ENCODE measurements around the gene CR2.
"Not testable (repeated sequence)": the region's sequence is repeated elsewhere in the genome, so short reads cannot be mapped to it uniquely, and the experiment has no call there.

CR2 gene

DNA sequence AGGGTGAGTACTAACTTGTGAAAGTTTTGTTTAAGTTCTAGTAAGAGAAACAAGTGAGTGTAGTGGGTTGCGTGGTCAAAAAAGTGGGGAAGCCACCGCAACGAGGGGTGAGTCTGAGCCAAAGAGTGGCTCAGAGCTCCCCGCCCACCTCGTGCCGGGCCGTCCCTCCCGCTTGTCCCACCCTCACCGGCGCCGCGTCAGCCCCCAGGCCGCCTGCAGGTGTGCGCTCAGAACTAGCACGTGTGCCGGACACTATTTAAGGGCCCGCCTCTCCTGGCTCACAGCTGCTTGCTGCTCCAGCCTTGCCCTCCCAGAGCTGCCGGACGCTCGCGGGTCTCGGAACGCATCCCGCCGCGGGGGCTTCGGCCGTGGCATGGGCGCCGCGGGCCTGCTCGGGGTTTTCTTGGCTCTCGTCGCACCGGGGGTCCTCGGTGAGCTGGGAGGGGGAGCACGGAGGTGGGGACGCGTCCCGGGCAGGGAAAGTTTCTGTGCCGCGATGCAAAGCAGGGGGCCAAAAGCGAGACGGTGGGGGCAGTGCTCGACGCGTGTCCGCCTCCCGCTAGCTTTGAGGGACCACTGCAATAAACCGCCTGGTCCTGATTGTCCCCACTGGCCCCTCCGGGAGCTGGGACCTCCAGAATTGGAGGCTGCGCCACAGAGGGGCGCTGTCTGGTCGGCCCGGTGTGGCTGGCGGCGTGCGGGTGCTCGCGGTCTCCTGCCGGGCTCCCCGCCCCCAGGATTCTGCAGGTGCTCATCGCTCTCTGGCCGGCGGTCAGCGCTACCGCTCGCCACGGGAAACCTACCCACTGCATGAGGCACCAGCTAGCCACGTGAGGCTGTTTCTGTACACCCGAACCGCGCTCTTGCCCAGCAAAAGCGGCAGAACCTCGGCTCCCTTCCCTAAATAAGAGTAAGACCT, at the start of gene CR2:
TSS of gene CR2 (plus strand) at position 283 of the 919 bp plus-strand sequence. CDS start at position 374, 91 bp downstream.
- DNase-seq (ENCODE audit: low spot score), result peak; percentile 15

DNA sequence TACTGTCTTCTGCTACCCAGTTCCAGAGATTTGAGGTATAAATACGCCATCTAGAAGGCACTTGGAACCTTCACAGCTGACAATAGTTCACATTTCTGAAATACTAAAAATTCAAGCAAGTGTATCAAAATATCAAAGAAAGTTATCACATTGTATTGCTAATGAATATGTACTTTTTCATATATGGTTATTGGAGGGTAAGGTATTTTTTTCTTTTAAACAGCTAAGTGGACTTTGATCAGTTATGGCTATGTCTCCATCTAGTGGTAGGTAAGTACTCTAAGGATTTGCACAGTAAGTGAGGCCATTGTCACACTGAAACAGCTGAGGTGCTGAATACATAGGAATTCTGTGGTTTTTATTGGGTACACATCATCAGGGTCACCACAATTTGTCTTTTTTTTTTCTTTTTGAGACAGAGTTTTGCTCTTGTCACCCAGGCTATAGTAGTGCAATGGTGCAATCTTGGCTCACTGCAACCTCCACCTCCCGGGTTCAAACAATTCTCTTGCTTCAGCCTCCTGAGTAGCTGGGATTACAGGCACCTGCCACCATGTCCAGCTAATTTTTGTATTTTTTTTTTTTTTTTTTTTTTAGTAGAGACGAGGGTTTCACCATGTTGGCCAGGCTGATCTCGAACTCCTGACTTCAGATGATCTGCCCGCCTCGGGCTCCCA, 49.1 kb upstream of the CR2 start:
- DNase-seq (ENCODE audit: low spot score), result peak; percentile 48

- DNase-seq (ENCODE audit: low spot score), result no peak
Measured at GRCh38 chr1:207405814-207406213, 48.3 kb upstream of the CR2 start.

DNA sequence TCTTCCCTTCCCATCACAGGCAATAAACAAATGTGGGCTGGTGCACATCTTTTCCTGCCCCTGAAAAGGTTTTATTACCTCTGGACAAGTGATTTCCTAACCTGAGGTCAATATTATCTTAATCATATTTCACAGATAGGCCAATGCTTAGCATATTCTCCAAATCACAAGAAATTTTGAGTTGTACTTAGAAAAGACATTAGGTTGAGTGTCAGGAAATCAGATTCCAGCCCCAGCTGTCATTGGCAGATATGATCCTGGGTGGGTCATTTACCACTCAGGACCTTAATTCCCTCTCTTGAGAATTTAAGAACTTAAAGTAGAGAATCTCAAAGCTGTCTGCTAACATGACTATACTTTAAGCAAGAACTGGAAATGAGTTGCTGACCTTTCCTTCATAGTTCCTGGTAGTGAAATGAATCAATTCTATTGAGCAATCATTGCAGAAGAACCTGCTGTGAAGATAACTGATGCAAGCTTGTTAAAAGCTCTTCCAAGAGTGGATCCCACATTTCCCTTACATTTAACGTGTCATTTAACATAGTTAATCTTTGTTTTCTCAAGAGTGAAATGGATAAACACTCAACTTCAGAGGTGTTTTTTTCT, 46.4 kb upstream of the CR2 start:
- no peak for DNase-seq (ENCODE audit: low spot score)

- no peak for DNase-seq (ENCODE audit: low spot score)
Measured at GRCh38 chr1:207412845-207413244, 41.3 kb upstream of the CR2 start.

DNA sequence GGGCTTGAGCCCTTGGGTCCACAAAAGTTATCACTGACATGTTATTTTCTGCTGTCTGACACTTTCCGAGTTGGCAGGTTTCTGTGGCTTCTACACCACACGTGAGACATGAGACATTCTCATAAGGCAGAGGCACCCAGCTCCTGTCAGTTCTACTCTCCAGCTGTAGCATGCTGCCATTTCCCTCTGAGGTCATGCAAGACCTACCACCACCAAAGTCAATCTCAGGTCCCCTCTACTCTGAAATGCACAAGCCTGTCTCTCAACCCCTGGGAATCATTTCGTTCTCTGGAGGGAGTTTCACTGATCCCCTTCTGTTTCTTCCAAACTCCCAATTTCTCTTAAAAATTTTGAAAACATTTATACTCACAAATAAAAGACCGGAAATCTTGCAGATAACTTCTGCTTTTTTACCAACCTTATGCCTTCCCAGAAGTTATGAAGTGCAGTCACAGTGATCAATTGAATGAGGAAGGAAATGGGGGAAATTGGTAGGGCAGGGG, 39.5 kb upstream of the CR2 start:
- no peak for DNase-seq (ENCODE audit: low spot score)

- DNase-seq (ENCODE audit: low spot score), result no peak
Measured at GRCh38 chr1:207417076-207417475, 37.1 kb upstream of the CR2 start.

DNA sequence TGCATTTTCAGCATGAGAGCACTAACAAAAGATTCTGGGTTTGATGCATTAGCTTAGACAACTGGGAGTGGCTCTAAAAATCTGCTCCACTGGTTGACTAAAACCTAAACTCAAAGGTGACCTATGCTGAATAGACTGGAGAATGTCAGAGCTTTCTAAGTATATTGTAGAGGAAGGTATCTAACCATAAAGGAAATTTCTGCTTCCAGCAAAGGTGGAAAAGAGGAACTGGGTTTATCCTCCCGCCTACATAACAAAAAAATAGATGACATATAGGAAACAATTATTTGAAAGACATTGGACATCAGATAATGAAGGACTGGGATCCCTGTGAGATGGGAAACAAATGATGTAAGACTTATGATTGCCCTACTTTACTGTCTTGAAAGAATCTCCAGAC, 35.8 kb upstream of the CR2 start:
- no peak for DNase-seq (ENCODE audit: low spot score)

- no peak for DNase-seq (ENCODE audit: low spot score)
Measured at GRCh38 chr1:207420109-207420508, 34.0 kb upstream of the CR2 start.

DNA sequence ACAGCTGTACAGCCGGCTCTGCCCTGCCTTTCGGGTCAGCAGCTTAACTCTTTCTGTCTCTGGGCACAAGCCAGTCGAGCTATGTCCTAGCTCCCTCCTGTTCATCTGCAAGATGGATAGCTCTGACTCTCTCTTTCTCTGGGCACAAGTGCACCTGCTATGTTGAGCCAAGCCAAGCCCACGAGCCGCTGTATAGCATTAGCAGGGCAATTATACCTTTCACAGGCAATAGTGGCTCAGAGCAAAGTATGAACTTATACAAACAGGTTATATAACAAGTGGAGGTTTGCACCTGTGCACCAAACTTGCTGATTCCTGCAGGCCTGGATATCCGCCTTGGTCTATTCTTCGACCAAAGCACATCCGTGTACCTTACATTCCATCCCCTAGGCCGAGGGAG, 33.0 kb upstream of the CR2 start:
- DNase-seq (ENCODE audit: low spot score), result no peak

DNA sequence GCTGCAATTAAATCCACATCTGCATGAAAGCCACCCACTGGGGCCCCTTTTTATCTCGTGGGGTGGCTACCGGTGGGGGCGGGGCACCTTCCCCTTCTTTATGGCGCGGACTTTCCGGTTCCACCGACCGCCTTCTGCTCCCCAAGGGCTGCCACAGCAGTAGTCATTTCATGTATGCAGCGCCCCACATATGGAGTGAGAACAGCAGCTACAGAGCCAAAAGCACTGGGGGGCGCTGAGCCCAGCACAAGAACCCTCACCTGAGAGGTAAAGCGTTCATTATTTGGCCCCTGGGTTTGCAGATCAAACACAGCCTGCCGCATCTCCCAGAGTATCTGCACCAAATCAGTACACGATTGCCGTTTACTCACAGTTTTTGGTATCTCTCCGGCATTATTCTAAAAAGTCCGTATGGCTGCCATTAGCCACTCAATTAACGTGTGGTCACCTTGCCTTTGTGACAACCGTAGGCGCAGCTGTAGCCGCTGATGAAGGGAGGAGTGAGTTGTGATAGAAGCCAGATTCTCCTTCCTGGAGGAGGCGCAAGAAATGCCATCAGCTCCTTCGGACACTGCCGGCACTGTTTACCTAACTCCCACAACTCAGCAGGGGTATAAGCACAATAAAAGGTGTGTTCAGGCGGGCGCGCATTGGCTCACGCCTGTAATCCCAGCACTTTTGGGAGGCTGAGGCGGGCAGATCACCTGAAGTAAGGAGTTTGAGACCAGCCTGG, 30.4 kb upstream of the CR2 start:
- no peak for DNase-seq (ENCODE audit: low spot score)

- DNase-seq (ENCODE audit: low spot score), result no peak
Measured at GRCh38 chr1:207424570-207425131, 29.5 kb upstream of the CR2 start.

DNA sequence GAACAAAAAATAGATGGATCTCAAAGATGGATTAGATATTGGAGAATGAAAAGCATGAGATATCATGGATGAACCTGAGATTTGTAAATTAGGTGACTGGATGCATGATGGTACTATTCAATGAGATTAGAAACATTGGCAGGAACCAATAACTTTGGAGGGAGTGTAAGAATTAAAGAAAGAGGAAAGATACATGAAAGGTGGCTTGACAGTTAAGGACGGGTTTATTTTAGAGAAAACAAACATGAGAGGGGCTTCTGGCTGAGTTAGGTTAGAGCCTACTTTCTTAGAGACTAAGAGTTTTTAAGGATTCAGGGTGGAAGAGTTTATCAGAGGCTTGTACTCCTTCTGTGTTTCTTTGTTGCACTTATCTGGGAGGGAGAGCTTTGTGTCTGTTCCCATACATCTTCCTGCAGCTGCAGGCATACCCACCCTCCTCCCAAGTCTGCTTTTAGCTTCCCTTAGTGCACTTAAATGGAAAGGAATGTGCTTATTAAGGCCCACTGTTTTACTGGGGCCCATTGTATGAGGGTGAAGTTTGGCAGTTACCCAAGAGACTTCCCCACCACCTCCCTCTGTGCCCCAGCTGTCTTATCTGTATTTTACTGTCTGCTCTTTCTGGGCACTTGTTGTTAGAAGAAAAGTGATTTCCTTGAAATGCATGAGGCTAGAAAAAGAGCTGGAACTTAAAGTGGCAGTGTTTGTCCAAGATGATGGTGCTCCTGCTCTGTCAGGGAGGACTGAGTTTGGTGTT, 26.1 kb upstream of the CR2 start:
- DNase-seq (ENCODE audit: low spot score), result no peak

- DNase-seq (ENCODE audit: low spot score), result no peak
Measured at GRCh38 chr1:207428783-207429182, 25.3 kb upstream of the CR2 start.

- no peak for DNase-seq (ENCODE audit: low spot score)
Measured at GRCh38 chr1:207429963-207430362, 24.2 kb upstream of the CR2 start.

GRCh38 chr1:207430602-207431001, 23.5 kb upstream of the CR2 start:
- DNase-seq (ENCODE audit: low spot score), result no peak

DNA sequence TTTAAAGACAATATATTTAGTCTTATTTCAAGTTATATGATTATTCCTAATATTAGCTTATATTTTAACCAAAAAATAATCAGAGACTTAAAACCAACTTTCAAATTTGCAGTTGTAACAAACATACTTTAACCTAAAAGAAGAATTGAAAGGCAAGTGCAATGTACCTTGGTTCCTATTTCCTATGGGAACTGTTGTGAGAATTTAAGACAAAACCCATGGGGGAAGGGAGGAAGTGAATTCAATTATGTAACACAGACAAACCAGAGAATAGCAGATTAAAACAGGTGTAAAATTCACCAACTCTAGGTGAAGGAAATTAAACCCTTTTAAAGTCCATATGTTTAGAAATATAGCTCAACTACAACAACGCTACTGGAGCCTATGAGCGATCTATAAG, 22.6 kb upstream of the CR2 start:
- DNase-seq (ENCODE audit: low spot score), result no peak

DNA sequence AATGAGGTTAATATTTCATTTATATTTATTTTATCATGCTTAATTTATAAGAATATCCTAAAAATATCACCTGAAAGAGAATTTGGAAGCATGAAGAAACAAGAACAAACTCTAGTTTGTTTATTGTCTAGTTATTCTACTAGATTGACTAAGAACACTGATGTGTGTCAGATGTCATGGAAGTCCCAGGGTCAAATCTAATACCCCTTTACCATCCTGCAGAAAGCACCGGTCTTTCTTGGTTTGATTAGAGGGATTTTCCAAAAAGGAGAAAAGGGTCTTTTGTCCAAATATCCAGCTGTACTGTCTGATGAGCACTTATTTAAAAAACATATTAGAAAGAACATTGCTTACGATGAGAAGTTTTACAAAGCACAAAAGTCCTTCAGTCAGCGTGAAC, 20.7 kb upstream of the CR2 start:
- DNase-seq (ENCODE audit: low spot score), result no peak

- not testable (repeated sequence) for DNase-seq (ENCODE audit: low spot score)
Measured at GRCh38 chr1:207436746-207437145, 17.4 kb upstream of the CR2 start.

GRCh38 chr1:207440626-207441025, 13.5 kb upstream of the CR2 start:
- DNase-seq (ENCODE audit: low spot score), result no peak

All from CD4-positive, alpha-beta T cell treated with Interleukin-15 for 4 hours (primary cell).